ENCODE data around the gene PEDS1. TPM values are rescaled to one million over a fixed set of nuclear protein-coding genes. Genes with fewer than 3 reads are reported as not detected.

Gene PEDS1
- total and polyA plus RNA-seq, 10 of the 15 experiments (the other 5 are each of a cell fraction or from before 2014, with no cell fraction given): 1.7 to 25.6 (median 16.8) TPM

GRCh38 chr20:50107086-50107660, 46.4 kb downstream of the PEDS1 start:
- intact Hi-C loops (cut with micrococcal nuclease; ENCODE audit: unreplicated experiment) (no loop called here), in situ Hi-C loops (cut with MboI) (no loop called here)
- BruUV-seq (replicated peaks): no TSS peak
- SMC1A ChIA-PET (ENCODE audit: uncharacterized antibody, unreplicated experiment): interaction anchor here (1.0 to 2.8 kb wide), 6 partner anchors 9 to 376 kb away, joined by 3 to 12 read pairs (median 7); no protein-coding TSS in a partner anchor
- TF ChIP-seq BACH1 (IDR thresholded peaks at IDR 0.05; ENCODE audit: borderline replicate concordance) (no peak), LARP7 (IDR thresholded peaks at IDR 0.05) (no peak), POLR2AphosphoS2 (IDR thresholded peaks at IDR 0.05; ENCODE audit: low read depth, low read length) (0 out of 2 replicates have a peak, but pooled peaks have one; percentile 8), TAF1 (IDR thresholded peaks at IDR 0.05; ENCODE audit: borderline replicate concordance, low read depth, low read length) (no peak), FOXK2 (IDR thresholded peaks at IDR 0.05) (no peak), SIX5 (IDR thresholded peaks at IDR 0.05; ENCODE audit: low read depth, low read length, severe bottlenecking) (no peak), MYC (IDR thresholded peaks at IDR 0.05; ENCODE audit: insufficient read depth, insufficient read length, insufficient replicate concordance, low read length, severe bottlenecking) (no peak), MXI1 (IDR thresholded peaks at IDR 0.05; ENCODE audit: low read depth, low read length) (no peak), RAD51 (IDR thresholded peaks at IDR 0.05) (peak; percentile 72), PAX5 (IDR thresholded peaks at IDR 0.05; ENCODE audit: borderline replicate concordance, low read depth, low read length) (no peak), ZNF274 (IDR thresholded peaks at IDR 0.05; ENCODE audit: insufficient read depth, insufficient read length) (no peak), CTCF (IDR thresholded peaks at IDR 0.05 in 2 of 3, conservative IDR thresholded peaks at IDR 0.05 in 1 of 3; ENCODE audit: control insufficient read depth in 2 of 3, extremely low read depth in 1 of 3, insufficient read depth in 1 of 3, low read depth in 3 of 3, low read length in 3 of 3) (no peak), KLF5 (IDR thresholded peaks at IDR 0.05; ENCODE audit: partially characterized antibody) (no peak)
- TF ChIP-seq, protein P1, sequence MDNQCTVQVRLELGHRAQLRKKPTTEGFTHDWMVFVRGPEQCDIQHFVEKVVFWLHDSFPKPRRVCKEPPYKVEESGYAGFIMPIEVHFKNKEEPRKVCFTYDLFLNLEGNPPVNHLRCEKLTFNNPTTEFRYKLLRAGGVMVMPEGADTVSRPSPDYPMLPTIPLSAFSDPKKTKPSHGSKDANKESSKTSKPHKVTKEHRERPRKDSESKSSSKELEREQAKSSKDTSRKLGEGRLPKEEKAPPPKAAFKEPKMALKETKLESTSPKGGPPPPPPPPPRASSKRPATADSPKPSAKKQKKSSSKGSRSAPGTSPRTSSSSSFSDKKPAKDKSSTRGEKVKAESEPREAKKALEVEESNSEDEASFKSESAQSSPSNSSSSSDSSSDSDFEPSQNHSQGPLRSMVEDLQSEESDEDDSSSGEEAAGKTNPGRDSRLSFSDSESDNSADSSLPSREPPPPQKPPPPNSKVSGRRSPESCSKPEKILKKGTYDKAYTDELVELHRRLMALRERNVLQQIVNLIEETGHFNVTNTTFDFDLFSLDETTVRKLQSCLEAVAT (IDR thresholded peaks at IDR 0.05): no peak
- TF ChIP-seq, protein P2, sequence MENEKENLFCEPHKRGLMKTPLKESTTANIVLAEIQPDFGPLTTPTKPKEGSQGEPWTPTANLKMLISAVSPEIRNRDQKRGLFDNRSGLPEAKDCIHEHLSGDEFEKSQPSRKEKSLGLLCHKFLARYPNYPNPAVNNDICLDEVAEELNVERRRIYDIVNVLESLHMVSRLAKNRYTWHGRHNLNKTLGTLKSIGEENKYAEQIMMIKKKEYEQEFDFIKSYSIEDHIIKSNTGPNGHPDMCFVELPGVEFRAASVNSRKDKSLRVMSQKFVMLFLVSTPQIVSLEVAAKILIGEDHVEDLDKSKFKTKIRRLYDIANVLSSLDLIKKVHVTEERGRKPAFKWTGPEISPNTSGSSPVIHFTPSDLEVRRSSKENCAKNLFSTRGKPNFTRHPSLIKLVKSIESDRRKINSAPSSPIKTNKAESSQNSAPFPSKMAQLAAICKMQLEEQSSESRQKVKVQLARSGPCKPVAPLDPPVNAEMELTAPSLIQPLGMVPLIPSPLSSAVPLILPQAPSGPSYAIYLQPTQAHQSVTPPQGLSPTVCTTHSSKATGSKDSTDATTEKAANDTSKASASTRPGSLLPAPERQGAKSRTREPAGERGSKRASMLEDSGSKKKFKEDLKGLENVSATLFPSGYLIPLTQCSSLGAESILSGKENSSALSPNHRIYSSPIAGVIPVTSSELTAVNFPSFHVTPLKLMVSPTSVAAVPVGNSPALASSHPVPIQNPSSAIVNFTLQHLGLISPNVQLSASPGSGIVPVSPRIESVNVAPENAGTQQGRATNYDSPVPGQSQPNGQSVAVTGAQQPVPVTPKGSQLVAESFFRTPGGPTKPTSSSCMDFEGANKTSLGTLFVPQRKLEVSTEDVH (IDR thresholded peaks at IDR 0.05; ENCODE audit: low read depth, partially characterized antibody): no peak
- peaks cover 35% of the 10 kb centered on the region for H3K4me1 ChIP-seq (ENCODE audit: control insufficient read depth, insufficient read depth, low read length)
- FAIRE-seq: no peak
- 0 out of 4 replicates have a peak, but pooled peaks cover 1 to 3% of the 10 kb centered on the region in 2 experiments for H3K36me3 ChIP-seq (ENCODE audit: control insufficient read depth in 2 of 2, insufficient read depth in 2 of 2, low read length in 1 of 2)
- RAD21 ChIA-PET (ENCODE audit: unreplicated experiment): interaction anchor here (0.7 to 1.6 kb wide), 3 partner anchors 9 to 59 kb away, joined by 3 read pairs; no protein-coding TSS in a partner anchor
- peaks cover 92% of the 10 kb centered on the region for H3K79me2 ChIP-seq (ENCODE audit: control insufficient read depth, insufficient read depth, low read length)
- WGBS (ENCODE audit: insufficient coverage, insufficient replicate concordance, low lambda C conversion rate, missing lambda C conversion rate): 68% methylated on average over 6 of the region's 6 CpGs
- no peak overlapping the region for H3K4me3 ChIP-seq
- H4K20me1 ChIP-seq (ENCODE audit: control insufficient read depth, insufficient read depth): peaks cover 16% of the 10 kb centered on the region
- no peak for ATAC-seq
- POLR2A ChIA-PET: interaction anchor here (0.6 to 1.8 kb wide), 7 partner anchors 9 to 1078 kb away, joined by 3 to 10 read pairs (median 5); no protein-coding TSS in a partner anchor
- H2AFZ ChIP-seq (ENCODE audit: control insufficient read depth, low read depth, low read length): no peak overlapping the region
- H3K4me2 ChIP-seq (ENCODE audit: control insufficient read depth, insufficient read depth): peak overlapping the region; percentile 58
- CTCF ChIA-PET: interaction anchor here (0.6 to 4.7 kb wide), 8 partner anchors 11 to 372 kb away, joined by 3 to 21 read pairs (median 7); partner anchors contain the start of gene PEDS1
- no peak for DNase-seq (ENCODE audit: low read depth, low spot score)
- H3K27ac ChIP-seq (ENCODE audit: control insufficient read depth, insufficient read depth): no peak overlapping the region
- no peaks in the 10 kb centered on the region for H3K27me3 ChIP-seq (replicated peaks in 1 of 2; ENCODE audit: control insufficient read depth in 2 of 2, insufficient read depth in 2 of 2, low read length in 1 of 2)
- H3K9me3 ChIP-seq (replicated peaks; ENCODE audit: control insufficient read depth, insufficient read depth, low read length): no peaks in the 10 kb centered on the region
- no peak overlapping the region for H3K9ac ChIP-seq (ENCODE audit: control insufficient read depth, insufficient read depth, low read length)

All from GM12878 (cell line).